Activated CD8-positive, alpha-beta memory T cell treated with anti-CD3 and anti-CD28 coated beads, Interleukin-2, amount 50 U/mL, for 24 hours (primary cell): ENCODE measurements around the gene CD55.

ENCODE experiments used
- DNase-seq: peaks from one replicate; pipeline ENCODE4 v3.0.0-alpha.2; 2020; ENCODE audit errors: extremely low read depth

The CD55 gene

GRCh38 chr1:207321079-207321789, at the start of gene CD55:
TSS of gene CD55 (plus strand) at chr1:207321678. CDS start at chr1:207321766, 88 bp downstream.
- peak; percentile 99 for DNase-seq

GRCh38 chr1:207274882-207275281, 46.6 kb upstream of the CD55 start:
- DNase-seq = no peak

- DNase-seq = no peak
Observed at GRCh38 chr1:207276465-207276864, 45.0 kb upstream of the CD55 start.

- no peak for DNase-seq
Observed at GRCh38 chr1:207277241-207277640, 44.2 kb upstream of the CD55 start.

- no peak for DNase-seq
Observed at GRCh38 chr1:207279652-207280051, 41.8 kb upstream of the CD55 start.

GRCh38 chr1:207280706-207281105, 40.8 kb upstream of the CD55 start:
- no peak for DNase-seq

GRCh38 chr1:207282058-207282457, 39.4 kb upstream of the CD55 start:
- DNase-seq = no peak

GRCh38 chr1:207282496-207283380, 38.7 kb upstream of the CD55 start:
- no peak for DNase-seq

- DNase-seq = no peak
Observed at GRCh38 chr1:207283421-207283820, 38.1 kb upstream of the CD55 start.

GRCh38 chr1:207284209-207284897, 37.1 kb upstream of the CD55 start:
- no peak for DNase-seq

- DNase-seq = no peak
Observed at GRCh38 chr1:207286786-207287468, 34.6 kb upstream of the CD55 start.

- DNase-seq = no peak
Observed at GRCh38 chr1:207288315-207288714, 33.2 kb upstream of the CD55 start.

- DNase-seq = no peak
Observed at GRCh38 chr1:207289756-207290155, 31.7 kb upstream of the CD55 start.

- DNase-seq = no peak
Observed at GRCh38 chr1:207291723-207292122, 29.8 kb upstream of the CD55 start.

GRCh38 chr1:207298186-207298585, 23.3 kb upstream of the CD55 start:
- no peak for DNase-seq

GRCh38 chr1:207298636-207299398, 22.7 kb upstream of the CD55 start:
- no peak for DNase-seq

- DNase-seq = no peak
Observed at GRCh38 chr1:207300970-207301369, 20.5 kb upstream of the CD55 start.

- no peak for DNase-seq
Observed at GRCh38 chr1:207302618-207303393, 18.7 kb upstream of the CD55 start.

GRCh38 chr1:207304710-207305488, 16.6 kb upstream of the CD55 start:
- DNase-seq = no peak

GRCh38 chr1:207305489-207305873, 16.0 kb upstream of the CD55 start:
- DNase-seq = no peak
